Type B pancreatic cell (in vitro differentiated cells): Measurements from ENCODE around the gene EPN3. TPM values are rescaled to one million over a fixed set of nuclear protein-coding genes. Genes with fewer than 3 reads are reported as not detected.

ENCODE experiments used
- DNase-seq: peaks from one replicate; pipeline ENCODE4 v3.0.0; 2021; ENCODE audit warnings: mixed read lengths; ENCODE audit not compliant: unreplicated experiment; ENCODE audit errors: extremely low spot score
- H3K27ac Mint-ChIP-seq: 2 replicates; pipeline ENCODE4 v1.8.0; 2021; ENCODE audit warnings: mild to moderate bottlenecking, mixed read lengths
- H3K27me3 Mint-ChIP-seq: 2 replicates; pipeline ENCODE4 v1.8.0; 2021; ENCODE audit warnings: mixed read lengths
- H3K36me3 Mint-ChIP-seq: 2 replicates; pipeline ENCODE4 v1.8.0; 2021; ENCODE audit warnings: mixed read lengths
- H3K4me1 Mint-ChIP-seq: one replicate; pipeline ENCODE4 v1.8.0; 2021; ENCODE audit warnings: mixed read lengths; ENCODE audit not compliant: unreplicated experiment
- H3K4me3 Mint-ChIP-seq: 2 replicates; pipeline ENCODE4 v1.8.0; 2021; ENCODE audit warnings: mild to moderate bottlenecking, mixed read lengths
- H3K9me3 Mint-ChIP-seq: 2 replicates; pipeline ENCODE4 v1.8.0; 2021; ENCODE audit warnings: mixed read lengths
- total RNA-seq: library from RNA; stranded (reverse); gene quantifications from 2 replicates; pipeline ENCODE4 v1.2.1, GENCODE V29; 2021; ENCODE audit warnings: low replicate concordance
- TF ChIP-seq, protein P1 (sequence below): fragments of 200-600 bp; sonication (generic); conservative IDR thresholded peaks from 2 replicates; pipeline ENCODE4 v1.5.0; 2021; ENCODE audit warnings: antibody characterized with exemption, mild to moderate bottlenecking

The EPN3 gene
- total RNA-seq, 1 donor from 2014 or later, result 41.7 TPM

- TF ChIP-seq, protein P1, sequence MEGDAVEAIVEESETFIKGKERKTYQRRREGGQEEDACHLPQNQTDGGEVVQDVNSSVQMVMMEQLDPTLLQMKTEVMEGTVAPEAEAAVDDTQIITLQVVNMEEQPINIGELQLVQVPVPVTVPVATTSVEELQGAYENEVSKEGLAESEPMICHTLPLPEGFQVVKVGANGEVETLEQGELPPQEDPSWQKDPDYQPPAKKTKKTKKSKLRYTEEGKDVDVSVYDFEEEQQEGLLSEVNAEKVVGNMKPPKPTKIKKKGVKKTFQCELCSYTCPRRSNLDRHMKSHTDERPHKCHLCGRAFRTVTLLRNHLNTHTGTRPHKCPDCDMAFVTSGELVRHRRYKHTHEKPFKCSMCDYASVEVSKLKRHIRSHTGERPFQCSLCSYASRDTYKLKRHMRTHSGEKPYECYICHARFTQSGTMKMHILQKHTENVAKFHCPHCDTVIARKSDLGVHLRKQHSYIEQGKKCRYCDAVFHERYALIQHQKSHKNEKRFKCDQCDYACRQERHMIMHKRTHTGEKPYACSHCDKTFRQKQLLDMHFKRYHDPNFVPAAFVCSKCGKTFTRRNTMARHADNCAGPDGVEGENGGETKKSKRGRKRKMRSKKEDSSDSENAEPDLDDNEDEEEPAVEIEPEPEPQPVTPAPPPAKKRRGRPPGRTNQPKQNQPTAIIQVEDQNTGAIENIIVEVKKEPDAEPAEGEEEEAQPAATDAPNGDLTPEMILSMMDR, result no peak
- Mint-ChIP-seq H3K4me3 (no peak overlapping the region), H3K27ac (no peak overlapping the region), H3K4me1 (peaks cover 27% of the 10 kb centered on the region), H3K9me3 (no peaks in the 10 kb centered on the region), H3K36me3 (no peaks in the 10 kb centered on the region), H3K27me3 (no peaks in the 10 kb centered on the region)
- DNase-seq, result no peak
These were observed 14.0 kb upstream of the EPN3 start for GRCh38 chr17:50518384-50519023.

DNA sequence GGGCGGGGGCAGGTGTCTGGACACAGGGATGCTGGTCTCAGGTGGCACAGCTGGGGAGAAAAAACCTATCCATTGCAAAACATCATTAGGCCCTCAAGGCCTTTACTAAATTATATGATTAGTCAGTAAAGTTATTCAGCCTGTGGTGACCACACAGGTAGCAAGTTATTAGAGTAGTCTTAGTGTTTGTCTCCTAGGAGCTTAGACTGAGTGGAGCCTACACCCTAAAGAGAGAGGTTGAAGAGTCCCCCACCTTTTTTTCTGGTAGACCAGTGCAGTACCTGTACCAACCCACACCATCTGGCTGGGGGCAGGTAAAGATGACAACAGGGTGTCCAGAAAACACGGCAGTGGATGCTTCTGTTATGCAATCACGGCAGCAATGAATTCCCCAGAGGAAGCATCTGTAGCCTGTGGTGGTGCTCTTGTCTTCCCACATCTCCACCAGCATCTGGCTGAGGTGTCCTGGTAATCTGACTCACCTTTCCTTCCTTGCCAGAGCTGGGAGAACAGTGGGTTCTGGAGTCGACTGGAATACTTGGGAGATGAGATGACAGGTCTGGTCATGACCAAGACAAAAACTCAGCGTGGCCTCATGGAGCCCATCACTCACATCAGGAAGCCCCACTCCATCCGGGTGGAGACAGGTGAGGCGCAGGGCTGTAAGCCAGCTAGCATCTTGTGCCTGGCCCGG, 13.2 kb upstream of the EPN3 start:
- Mint-ChIP-seq H3K4me3 (no peak overlapping the region), H3K27ac (no peak overlapping the region), H3K36me3 (no peaks in the 10 kb centered on the region), H3K4me1 (peaks cover 23% of the 10 kb centered on the region), H3K9me3 (no peaks in the 10 kb centered on the region), H3K27me3 (no peaks in the 10 kb centered on the region)
- TF ChIP-seq, protein P1, result no peak
- no peak for DNase-seq

- no peak for DNase-seq
- Mint-ChIP-seq H3K27me3 (no peaks in the 10 kb centered on the region), H3K36me3 (no peaks in the 10 kb centered on the region), H3K27ac (no peak overlapping the region), H3K9me3 (no peaks in the 10 kb centered on the region), H3K4me3 (no peak overlapping the region), H3K4me1 (peaks cover 13% of the 10 kb centered on the region)
- TF ChIP-seq, protein P1, result no peak
These were observed 12.1 kb upstream of the EPN3 start for GRCh38 chr17:50520483-50520882.

DNA sequence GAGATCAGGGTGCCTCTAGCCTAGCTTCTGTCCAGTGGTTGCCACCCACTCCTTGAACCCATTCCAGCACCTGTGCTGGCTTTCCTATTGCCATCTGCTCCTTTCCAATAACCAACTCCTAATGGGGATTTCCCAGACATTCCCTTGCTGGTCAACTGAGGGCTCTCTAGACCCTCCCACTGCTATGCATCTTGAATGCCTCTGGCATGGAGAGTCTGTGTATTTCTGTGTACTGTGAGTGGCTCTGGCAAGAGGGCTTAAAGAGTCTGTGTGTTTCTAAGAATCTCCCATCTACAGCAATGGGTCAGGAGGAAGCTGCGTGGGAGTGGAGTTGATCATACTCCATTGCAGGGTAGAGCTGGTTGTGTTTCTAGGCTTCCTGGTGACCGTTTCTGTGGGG, 11.0 kb upstream of the EPN3 start:
- no peak for DNase-seq
- no peak overlapping the region for H3K4me3 Mint-ChIP-seq
- no peaks in the 10 kb centered on the region for H3K36me3 Mint-ChIP-seq
- no peak overlapping the region for H3K27ac Mint-ChIP-seq
- H3K9me3 Mint-ChIP-seq, result no peaks in the 10 kb centered on the region
- no peaks in the 10 kb centered on the region for H3K27me3 Mint-ChIP-seq
- TF ChIP-seq, protein P1, result no peak
- peaks cover 13% of the 10 kb centered on the region for H3K4me1 Mint-ChIP-seq

- Mint-ChIP-seq H3K27ac (no peak overlapping the region), H3K4me3 (no peak overlapping the region), H3K27me3 (no peaks in the 10 kb centered on the region), H3K4me1 (peaks cover 7% of the 10 kb centered on the region), H3K9me3 (no peaks in the 10 kb centered on the region), H3K36me3 (no peaks in the 10 kb centered on the region)
- TF ChIP-seq, protein P1, result no peak
- no peak for DNase-seq
These were observed 9.8 kb upstream of the EPN3 start for GRCh38 chr17:50522766-50523165.
